D721Med (cell line): Measurements from ENCODE around the gene C2.

ENCODE experiments used
- DNase-seq: peaks from one replicate; pipeline ENCODE4 v3.0.0; 2011; ENCODE audit warnings: low spot score; ENCODE audit not compliant: insufficient read length
- FAIRE-seq: peaks from 2 replicates; lab custom pipeline; 2011; peaks lifted over from hg19 to GRCh38; lab: Jason Lieb, UNC
- TF ChIP-seq, protein P1 (sequence below): IDR thresholded peaks from 2 replicates; pipeline ENCODE4 v1.5.1; 2012; ENCODE audit warnings: mild to moderate bottlenecking, control low read depth; ENCODE audit not compliant: insufficient read depth; ENCODE audit errors: missing control alignments

The C2 gene

DNA sequence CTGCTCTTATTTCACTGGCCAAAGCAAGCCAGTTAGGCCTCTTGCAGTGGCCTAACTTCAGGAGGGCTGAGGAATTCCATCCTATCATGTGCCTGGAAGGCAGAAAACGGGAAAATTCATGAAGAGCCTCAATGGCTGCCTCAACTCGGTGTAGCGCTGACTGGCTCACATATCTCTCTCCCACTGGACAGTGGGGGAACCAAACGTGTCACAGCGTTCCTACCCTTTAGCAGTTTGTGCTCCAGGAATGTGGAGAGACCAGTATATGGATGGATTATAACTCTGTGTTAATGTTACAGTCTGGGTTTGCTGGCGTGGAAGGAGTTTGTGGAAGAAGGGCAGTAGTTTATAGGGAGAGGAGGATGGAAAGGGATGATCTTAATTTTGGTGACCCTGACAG lies 11.8 kb upstream of the C2 start:
- TF ChIP-seq, protein P1, sequence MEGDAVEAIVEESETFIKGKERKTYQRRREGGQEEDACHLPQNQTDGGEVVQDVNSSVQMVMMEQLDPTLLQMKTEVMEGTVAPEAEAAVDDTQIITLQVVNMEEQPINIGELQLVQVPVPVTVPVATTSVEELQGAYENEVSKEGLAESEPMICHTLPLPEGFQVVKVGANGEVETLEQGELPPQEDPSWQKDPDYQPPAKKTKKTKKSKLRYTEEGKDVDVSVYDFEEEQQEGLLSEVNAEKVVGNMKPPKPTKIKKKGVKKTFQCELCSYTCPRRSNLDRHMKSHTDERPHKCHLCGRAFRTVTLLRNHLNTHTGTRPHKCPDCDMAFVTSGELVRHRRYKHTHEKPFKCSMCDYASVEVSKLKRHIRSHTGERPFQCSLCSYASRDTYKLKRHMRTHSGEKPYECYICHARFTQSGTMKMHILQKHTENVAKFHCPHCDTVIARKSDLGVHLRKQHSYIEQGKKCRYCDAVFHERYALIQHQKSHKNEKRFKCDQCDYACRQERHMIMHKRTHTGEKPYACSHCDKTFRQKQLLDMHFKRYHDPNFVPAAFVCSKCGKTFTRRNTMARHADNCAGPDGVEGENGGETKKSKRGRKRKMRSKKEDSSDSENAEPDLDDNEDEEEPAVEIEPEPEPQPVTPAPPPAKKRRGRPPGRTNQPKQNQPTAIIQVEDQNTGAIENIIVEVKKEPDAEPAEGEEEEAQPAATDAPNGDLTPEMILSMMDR: no peak
- DNase-seq: no peak
- FAIRE-seq: no peak

DNA sequence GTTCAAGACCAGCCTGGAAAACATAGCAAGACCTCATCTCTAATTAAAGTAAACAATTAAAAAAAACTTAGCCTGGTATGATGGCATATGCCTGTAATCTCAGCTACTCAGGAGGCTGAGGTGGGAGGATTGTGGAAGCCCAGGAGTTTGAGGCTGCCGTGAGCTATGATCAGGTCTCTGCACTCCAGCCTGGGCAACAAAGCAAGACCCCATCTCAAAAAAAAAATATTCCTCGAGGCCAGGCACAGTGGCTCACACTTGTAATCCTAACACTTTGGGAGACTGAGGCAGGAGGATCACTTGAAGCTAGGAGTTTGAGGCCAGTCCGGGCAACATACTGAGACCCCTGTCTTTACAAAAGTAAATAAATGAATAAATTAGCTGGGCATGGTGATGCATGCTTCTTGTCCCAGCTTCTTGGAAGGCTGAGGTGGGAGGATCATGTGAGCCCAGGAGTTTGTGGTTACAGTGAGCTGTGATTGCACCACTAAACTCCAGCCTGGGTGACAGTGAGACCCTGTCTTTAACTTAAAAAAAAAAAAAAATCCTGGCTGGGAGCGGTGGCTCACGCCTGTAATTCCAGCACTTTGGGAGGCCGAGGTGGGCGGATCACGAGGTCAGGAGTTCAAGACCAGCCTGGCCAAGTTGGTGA lies 9.3 kb upstream of the C2 start:
- DNase-seq (no peak), FAIRE-seq (no peak)
- TF ChIP-seq, protein P1: no peak

DNA sequence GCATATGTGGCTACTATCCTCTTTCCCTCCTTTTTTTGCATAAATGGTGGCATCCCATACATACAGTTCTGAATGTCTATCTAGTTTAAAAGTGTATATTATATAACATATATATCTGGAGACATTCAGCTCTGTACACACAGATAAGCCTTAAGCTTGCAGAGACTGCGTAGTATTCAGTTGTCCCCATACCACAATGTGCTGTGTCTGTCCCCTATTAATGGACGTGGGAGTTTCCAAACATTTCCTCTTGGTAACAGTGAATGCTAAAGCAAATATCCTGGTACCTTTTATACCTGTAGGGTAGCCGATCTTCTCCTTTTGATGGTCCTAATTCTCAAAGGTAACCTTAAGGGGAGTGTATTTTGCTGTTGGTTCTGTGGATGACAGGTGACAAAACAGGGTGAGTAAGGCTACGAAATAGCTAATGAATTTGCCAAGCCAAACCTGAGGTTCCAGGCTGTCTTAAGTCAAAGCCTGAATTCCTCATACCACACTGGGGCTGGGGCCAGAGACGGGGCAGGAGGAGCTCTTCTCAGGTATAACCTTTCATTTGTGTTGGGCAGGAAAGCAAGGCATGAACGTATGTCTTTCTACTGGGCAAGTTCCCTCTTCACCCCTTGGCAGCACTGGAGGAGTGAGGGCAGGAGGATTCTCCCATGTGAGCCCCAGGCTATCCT lies 7.8 kb upstream of the C2 start:
- DNase-seq (no peak), FAIRE-seq (no peak)
- TF ChIP-seq, protein P1: no peak

DNA sequence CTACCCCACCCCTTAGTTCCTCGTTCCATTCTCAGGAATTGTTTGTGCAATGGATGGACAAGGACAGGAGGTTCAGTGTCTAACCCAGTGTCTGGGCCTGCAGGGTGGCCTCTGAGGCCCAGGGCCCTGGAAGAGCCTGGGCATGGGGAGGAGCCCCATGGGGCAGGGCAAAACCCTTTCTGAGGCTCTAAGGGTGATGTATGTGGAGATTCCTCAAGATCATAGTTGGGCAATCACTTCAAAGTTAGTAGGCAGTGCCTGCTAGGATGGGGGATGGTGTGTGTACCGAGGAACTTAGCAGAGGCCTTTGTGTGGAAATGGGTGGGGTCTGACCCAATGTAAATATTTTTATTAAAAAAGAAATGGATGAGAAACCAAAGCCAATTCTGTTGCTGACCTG lies 6.7 kb upstream of the C2 start:
- FAIRE-seq: no peak
- TF ChIP-seq, protein P1: no peak
- DNase-seq: no peak

DNA sequence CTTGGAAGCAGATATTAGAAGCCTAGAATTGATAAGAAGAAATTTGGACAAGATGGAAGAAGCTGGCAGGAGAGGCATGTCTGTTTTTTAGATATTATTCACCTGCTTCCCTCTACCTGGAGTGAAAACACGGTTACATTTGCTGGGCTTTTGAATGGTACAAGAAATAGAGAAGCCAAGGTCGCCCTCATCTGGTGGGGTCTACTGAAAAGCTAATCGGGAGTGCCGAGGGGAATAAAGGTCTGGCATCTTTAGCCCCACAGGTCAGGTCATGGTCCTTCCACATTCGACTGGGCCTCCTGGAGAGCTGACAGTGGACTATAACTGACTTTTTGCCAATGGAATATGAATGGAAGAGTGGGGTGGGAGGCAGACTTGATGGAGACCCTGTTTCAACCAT lies 4.6 kb upstream of the C2 start:
- TF ChIP-seq, protein P1: peak; percentile 23
- FAIRE-seq (no peak), DNase-seq (no peak)

DNA sequence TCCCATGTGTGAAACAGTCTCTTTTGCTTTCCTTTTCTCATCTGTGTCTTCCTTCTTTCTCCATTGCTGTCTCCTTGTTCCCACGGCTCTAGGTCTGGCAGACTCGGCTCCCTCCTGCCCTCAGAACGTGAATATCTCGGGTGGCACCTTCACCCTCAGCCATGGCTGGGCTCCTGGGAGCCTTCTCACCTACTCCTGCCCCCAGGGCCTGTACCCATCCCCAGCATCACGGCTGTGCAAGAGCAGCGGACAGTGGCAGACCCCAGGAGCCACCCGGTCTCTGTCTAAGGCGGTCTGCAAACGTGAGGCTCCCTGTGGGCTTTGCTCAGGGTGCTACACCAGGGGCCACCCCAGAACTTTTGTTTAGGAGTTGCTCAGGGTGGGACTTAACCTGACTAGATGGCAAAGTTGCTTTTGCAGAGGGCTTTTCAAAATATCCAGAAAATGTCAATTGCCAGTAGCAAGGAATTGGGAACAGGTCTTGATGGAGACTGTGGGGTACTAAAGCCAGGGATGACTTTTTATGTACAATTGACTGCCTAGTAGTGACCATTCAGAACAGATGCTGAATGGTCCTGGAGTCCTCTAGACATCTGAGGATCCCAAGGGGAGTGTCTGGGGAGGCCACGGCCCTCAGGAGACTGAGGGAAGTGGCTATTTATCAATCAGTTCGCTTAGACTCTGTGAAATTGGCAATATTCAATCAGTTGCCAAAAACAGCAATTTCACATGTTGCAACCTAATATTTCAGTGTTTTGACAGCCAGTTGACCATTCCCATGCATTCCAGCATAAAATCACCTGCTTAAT lies 550 bp downstream of the C2 start:
- FAIRE-seq: no peak
- TF ChIP-seq, protein P1: no peak
- DNase-seq: no peak
